ENCODE data around the gene ARID5B.

DNA sequence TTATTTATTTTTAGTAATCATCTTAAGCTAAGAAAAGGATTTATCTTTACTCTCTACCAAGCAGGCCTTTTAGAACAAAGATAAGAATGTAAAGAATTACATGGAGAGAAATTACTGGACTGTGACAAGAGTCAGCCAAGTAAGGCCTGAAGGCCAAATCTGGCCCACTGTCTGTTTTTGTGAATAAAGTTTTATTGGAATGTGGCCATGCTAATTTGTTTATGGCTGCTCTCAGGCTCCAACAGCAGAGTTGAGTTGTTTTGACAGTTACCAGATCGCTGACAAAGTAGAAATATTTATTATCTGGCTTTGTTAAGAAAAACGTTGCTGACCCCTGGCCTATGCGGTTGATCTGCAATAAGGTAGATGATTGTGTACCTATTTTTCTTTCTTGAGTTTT, 6.1 kb downstream of the ARID5B start:
- TF ChIP-seq POLR2A (IDR thresholded peaks at IDR 0.05; ENCODE audit: low read length) (no peak), GATA1 (IDR thresholded peaks at IDR 0.05; ENCODE audit: low read depth, low read length) (no peak)
